ENCODE measurements around the gene MICAL2.

MICAL2 gene

DNA sequence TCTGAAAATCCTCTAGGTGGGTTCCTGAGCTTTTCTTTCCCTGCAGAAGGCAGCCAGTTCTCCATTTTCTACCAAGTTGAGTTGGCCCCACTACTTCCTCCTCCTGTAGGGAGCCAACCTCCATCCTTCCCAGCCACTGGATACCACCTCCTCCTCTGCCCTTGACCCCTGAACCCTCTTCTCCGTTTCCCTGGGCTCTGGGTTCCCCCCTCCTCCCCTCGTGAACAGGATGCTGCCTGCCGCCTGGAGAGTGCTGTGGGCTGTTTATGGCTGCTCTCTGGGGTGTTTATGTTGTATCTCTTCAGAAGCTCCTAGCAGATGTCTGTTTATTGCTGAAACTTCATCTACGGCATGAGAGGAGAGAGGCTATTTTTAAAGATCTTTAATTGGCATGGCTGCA lies 8.6 kb downstream of the MICAL2 start:
- no peak for DNase-seq

DNA sequence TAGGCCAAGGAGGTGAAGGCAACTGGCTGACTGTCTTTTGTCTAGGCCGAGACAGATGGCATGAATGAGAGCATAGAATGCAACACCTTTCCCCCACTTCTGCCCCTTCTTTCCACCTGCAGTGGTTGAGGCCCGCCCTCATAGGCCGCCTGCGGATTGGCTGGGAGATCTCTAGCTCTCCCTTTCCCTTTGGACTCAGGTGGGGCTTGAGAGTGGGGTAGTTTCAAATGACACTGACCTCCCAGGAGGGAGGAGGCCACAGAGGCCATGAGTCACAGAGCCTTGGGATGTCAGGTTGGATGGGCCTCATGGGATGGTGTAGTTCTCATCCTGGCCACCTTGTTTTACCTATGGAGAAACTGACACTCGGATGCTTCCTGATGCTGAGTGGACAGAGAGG lies 9.1 kb downstream of the MICAL2 start:
- no peak for DNase-seq

DNA sequence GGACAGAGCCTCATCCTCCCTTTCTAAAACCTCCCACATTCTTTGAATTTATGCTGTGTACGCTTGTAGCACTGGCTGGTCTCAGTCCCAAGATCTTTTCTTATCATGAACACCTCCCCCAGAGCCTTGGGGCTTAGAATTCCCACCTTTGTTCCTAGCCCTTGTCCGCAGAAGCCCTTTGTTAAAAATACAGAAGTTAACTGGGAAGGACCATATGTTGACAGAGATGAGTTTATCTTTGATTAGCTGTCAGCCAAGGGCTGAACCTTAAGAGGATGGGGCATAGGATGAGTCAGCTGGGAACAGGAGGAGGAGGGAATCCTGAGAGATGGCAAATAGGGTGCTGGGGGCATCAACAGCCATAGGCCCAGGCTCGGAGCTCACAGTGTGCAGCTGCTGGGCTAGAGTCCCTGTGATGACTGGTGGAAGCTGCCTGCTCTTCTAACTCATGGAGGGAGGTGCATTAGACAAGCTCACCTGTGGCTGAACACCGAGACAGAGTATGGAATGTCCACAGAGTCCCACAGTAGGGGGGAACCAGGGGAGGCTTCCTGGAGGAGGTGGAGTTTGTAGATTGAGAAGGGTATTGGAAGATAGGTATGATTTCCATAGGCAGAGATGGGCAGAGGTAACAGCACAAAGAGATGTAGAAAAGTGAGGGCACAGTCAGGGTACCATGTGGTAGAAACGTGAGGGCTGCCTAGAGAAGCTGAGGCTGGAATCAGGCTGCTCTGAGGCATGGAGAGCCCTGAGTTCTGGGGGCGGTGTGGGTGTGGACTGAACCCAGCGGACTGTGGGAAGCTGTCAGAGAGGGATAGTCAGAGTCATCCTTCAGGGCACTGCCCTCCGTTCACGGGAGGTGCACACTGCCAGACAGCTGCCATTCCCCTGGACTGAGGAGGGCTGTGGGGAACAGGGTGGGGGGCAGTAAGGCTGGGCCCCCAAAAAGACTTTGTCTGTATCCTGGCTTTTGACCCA lies 9.9 kb downstream of the MICAL2 start:
- DNase-seq = no peak

DNA sequence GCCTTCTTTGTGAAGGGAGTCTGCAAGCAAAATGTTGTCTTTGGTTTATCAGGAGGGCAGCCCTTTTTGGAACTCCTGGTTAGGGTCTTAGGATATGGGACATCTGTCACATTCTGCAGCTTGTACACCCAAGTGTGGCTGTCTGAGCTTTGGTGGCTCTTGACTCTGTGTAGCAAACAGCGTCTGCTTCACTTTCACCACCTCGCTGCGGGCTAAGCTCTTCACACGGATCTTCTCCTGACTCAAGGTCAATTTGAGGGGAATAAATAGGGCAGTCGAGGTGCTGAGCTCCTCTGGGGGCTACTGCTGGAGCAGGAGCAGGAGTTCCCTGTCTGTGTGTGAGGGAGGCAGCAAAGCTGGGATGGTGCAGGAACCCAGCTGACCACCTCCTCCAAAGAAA lies 10.6 kb downstream of the MICAL2 start:
- DNase-seq = no peak

DNA sequence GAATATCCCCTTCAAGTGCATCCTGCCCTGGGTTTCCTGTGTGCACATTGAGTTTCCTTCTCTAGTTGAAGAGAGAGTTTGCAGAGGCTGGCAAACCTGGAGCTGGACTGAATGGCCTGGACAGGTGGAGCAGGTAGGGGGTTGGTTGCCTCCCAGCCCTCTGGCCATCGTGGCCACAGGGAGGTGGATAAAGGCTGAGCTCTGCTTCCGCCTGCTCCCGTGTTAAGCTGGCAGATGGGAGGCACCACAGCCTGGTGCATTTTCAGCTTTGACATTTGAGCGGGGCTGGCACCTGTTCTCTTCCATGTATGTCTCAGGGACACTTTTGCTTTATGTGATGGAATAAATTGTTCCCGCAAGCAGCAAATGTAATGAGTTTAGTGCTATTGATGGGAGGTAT lies 11.1 kb downstream of the MICAL2 start:
- DNase-seq = no peak

DNA sequence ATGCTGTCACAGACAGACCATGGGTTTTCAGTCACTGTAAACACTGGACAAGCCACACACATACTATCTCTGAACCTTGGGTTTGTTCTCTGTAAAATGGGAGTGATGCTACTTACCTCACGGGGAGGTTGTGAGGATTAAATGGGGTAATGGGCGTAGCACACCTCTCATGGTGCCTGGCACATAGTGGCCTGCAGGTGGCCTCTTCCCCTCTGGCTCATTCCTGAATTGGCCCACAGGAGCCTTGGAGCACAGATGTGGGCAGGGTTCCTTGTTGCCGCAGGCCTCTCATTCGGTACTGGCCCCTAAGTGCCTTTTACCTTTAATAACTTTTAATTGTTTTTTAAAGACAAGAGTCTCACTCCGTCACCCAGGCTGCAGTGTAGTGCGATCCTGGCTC lies 11.7 kb downstream of the MICAL2 start:
- DNase-seq = no peak

DNA sequence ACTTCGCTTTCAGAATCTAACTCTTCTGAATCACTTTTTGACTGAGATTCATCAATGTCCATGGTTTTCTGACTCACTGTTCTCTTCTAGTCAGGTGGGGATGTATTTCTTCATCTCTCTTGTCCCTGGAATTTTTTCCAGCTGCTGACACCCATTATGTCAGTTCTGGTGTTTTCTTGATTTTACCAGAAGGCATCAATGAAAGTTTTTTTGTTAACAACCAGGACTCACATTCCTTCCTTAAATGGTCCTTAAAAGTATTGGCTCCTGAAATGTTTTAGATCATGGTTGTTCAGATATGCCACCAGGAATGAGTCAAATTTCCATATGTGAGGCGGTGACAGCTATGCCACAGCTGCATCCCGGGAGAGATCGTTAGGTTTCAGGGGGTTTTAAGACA lies 12.9 kb downstream of the MICAL2 start:
- DNase-seq = peak; percentile 91

DNA sequence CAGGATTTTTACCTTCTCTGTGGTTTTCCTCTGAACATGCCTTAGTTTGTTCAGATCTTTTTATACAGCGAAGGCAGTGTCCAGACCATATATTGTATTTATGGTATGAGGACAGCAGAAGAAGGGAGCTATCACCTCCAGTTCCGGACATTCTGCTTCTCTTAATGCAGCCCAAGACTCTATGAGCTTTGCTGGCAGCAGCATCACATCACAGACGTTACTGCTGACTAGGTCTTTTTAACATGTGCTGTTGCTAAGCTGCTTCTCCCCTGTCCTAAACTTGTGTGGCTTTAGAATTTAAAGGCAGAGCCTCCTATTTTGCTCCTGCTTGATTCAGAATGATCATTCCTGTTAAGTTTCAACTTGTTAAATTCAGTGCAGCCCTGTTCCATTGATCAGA lies 13.4 kb downstream of the MICAL2 start:
- DNase-seq = peak; percentile 66

DNA sequence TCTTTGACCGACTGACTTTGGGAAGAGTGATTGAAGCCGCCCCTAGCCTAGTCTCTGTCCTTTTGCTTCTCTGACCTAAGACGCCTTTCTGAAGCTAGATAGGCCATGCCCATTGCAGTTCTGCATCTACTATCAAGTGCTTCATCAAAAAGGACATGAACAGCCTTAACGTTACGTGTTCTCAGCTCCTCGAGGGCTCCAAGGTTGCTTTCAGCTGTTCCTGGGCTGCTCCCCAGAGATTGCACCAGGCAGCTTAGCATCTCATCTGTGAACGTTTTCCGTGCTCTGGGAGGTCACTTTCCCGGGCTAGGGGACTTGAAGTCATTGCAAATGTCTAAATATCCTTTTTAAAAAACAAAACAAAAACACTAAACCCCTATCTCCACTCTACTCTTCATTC lies 13.9 kb downstream of the MICAL2 start:
- no peak for DNase-seq

DNA sequence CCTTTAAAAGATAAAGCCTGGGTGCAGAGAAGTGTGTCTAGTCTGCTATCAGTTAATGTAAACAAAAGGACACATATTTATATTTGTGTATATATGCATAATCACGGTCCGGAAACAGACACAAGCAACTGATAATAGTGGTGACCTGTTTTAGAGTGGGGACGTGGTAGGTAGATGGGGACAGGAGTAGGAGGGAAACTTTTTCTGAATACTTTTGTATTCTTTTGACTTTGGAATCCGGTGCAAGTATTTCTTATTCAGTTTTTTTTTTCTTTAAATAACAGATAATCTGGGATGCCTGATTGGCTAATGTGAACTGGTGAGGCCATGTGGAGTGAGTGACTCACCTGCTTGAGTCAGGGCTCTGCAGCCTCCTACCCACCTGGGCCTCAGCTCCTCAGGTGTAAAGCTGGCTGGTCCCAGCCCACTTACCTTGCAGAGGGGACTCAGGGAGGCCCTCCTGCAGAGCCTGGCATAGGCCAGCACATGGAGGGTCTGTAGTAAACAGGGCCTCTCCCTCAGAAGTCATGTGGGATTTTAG lies 15.3 kb downstream of the MICAL2 start:
- peak; percentile 38 for DNase-seq

DNA sequence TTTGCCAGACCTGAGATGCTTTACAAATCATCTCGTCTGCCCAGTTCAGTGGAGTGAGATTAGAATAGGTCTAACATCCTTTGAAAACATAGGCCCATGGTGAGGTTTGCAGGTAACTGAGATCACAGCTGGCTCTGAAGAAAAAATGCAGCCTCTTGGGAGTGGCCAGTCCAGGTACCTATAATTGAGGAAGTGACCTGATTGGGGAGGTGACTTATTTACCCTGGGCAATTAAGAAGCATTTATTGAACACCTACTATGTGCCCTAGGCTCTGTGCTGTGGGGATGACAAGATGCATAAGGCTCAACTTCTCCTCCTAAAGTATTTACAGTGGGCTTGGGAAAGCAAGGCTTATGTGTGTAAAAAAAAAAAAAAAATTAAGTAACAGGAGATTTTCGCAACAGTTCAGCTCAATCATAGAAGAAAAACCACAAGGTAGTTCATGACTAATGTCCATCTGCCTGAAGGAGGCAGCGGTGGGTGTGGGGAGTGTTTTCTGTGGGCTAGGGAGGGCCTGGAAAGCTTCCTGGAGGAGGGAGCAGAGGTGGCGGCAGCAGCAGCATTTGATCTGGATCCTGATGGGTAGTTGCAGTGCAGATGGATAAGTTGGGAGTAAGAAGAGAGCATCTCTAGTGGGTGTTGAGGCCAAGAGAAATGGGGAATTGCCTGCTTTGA lies 16.1 kb downstream of the MICAL2 start:
- peak; percentile 92 for DNase-seq

DNA sequence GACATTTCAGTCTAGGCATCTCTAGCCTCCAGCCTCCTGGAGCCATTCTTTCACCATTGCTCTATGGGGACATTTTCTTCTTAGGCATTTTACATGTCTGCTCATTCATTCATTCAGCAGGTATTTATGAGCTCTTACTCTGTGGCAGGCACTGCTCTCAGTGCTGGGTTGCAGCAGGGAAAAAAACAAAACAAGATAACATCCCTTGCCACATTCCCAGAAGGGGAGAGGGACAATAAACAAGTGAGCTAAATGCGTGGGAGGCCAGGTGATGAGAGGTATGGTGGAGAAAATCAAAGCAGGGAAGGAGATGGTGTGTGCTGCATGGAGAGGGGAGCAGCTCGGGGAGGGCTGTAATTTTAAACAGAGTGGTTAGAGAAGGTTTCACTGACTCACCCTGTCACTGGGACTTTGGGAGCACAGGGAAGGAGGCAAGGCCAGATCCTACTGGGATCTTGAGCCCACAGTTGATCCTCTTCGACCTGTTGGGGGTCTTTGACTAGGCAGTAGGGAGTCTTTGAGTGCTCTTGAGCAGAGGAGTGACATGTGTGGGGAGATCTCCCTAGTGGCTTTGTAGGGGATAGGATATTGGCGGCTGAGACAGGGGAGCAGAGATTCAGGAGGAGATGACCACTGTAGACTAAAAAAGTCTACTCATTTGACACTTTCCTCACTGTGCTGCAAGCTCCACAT lies 17.0 kb downstream of the MICAL2 start:
- no peak for DNase-seq

DNA sequence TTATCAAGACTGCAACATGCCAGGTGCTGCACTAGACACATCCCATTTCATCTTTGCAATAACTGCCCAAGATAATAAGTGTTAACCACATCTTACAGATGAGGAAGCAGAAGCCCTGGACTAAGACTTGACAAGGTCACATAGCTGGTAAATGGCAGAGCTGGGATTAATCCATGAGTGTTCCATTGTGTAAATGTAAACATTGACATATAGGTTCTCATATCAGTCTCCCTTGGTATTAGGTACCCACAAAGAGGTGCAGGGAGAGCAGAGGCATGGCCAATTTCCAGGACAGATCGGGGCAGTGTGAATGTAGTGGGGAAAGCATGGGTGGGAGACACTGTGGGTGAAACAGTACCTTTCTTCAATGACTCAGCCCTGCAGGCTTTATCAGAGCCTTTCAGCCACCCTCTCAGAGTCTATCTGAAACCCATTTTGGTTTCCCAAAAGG lies 17.9 kb downstream of the MICAL2 start:
- DNase-seq = no peak

DNA sequence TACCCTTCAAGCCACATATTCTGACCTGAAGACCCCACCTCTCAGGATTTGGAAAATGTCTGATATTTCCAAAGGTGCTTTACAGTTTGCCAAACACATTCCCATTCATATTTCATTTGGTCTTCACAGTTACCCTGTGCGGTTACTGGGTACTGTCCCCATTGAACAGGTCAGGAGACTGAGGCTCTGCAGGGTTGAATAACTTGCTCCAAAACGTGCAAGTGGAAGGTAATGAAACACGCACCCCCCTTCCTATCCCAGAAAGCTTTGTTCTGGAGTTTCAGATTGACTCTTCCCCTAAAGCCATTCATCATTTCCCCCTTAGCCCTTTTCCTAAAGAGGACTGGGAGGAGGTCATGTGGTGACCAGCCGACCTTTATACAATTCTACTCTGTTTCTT lies 18.8 kb downstream of the MICAL2 start:
- no peak for DNase-seq

DNA sequence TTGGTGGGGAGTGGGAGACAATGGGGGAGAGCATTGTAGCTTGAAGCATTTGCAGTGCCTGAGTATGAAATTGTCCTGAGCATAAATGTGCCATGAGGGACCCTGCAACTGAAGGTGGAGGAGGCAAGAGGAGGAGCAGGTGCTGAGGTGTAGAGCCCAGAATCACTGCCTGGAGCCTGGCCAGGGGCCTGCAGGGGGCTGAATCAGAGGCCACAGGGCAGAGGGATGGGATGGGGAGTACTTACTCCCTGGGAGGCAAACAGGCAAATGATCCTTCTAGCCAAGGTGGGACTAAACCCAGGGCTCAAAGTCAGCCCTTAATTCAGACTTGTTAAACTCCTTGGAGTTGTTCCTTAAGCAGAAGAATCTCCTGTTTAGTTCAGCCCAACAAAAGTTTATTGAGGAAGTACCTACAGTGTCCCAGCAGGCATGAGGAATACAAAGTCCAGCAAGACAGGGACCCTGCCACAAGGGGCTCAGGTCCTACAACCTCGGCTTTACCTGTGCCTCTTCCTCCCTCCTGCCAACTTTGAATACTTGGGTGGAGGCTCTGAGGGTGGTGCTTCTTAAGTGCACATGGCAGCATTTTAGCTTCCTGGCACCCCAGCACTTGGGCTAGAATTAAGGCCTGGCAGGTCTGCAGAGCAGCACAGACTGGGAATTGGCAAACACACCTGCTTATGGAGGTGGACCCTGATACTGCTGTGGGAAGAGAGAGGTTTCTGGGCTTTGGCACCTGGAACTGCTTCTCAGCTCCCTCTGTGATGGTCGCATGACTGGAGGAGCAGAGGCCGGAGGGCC lies 20.0 kb downstream of the MICAL2 start:
- no peak for DNase-seq

DNA sequence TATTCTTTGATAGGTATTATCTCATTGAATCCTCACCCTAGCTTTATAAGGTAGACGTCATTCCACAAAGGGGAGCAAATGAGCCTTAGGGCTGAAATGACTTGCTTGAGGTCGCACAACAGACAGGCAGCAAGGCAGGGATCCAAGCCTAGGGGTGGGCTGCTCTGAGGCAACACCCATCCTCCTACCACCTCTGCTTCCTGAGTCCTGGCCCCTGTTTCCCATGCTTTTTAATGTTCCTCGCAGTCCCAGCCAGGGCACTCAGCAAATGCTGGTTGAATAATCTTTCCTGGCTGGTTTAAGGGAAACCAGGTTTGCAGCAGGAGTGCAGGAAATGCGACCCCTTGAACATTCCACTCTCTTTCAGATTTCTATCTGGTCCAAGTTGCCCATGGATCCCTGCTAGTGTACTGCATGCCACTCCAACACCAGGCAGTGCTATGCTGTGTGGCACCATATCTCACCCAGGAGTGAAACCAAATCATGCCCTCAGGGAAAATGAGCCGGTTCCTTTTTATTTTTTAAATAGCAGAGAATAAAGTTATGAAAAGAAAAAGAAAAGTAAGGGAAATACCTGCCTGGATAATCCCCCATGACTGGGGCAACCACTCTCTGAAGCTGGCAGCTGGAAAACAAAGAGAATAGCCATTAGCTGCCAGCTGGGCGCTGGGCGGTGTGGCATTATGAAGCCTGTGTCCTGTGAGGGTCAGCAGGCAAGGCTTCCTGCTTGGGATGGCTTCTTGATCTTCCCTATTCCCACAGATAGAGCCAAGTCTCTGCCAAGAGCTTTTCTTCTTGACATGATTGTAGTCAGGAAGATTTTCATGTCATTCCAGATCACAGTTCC lies 21.8 kb downstream of the MICAL2 start:
- no peak for DNase-seq

DNA sequence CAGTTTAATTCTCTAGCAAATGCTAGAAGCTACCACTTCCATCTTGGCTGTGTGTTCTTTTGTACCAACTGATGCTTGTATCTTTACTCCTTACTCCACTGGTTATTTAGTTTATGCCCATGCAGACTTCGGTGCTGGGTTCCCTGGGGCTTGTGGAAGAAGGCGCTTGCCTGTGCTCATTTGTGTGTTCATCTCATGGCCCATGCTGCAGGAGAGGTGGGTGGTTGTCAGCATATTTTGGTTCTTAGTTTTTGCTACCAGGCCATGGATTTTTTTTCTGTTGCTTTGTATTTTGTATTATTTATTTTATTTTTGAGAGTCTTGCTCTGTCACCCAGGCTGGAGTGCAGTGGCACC lies 22.4 kb downstream of the MICAL2 start:
- no peak for DNase-seq

DNA sequence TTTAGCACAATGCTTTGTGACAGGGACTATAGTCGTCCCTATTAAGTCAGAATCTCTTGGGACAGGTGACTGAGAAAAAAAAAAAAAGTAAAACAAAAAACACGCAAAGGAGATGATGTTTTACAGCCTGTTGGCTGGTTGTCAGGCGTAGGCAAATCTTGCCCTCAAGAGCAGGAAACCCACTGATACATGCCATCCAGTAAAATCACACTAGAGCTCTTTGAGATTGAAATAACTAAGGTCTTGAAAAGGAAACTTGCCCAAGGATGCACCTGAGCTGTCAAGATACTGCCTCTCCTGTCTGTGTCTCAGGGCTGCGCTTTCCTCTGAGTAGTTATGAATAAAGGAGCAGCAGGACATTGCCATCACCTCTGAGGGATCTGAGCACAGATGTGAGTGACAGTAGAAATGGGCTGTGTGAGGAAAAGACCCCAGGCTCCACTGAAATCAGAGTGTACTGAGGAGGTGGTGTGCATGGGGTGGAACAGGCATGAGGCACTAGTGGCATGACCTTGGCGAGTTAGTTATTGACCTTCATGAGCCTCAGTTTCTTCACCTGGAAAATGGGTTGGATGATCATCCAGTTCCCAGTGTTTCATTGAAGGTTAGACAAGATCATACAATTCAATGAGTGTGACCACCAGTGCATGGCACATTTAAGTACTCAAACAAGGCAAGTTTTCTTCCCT lies 23.3 kb downstream of the MICAL2 start:
- no peak for DNase-seq

DNA sequence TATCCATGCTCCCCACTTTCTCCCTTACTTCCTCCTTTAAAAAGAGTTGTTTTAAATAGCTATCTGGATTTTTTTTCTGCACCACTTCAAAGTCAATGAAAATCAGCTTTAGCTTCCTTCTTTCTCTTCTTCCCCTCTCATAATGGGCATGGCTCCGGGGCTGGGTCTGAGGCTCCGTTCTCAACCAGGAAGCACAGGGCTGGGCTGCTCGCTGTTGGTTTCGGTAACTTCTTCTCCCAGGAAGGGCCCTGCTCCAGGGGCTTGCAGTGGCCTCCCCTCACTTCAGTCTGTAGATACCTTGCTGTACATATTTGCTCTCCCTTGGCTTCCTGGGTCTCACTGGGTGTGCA lies 23.8 kb downstream of the MICAL2 start:
- DNase-seq = no peak

DNA sequence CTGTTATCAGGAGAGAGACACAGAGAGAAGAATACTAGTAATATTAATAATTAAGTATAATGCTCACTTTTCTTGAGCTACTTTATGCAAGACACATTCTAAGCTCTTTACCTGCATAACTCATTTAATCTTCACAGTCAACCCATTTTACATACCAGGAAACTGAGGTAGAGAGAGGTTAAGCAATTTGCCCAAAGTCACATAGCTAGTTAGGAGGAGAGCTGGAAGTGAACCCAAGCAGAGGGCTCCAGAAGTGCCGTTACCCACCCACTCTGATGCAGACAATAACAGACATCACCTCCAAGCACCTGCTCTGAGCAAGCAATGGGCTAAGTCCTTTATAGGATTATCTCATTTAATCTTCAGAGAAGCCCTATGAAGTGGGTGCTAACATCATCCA lies 24.8 kb downstream of the MICAL2 start:
- no peak for DNase-seq
